HL-60/S4 (cell line): ENCODE data around the gene EIF2AK3.

Experiments used
- in situ Hi-C: fragments of 300-500 bp; cut with MboI; formaldehyde crosslinking; loops from 2 replicates; pipeline ENCODE4 v1.14.3; 2022; ENCODE audit warnings: low sequenced_read_pairs

The EIF2AK3 gene

DNA sequence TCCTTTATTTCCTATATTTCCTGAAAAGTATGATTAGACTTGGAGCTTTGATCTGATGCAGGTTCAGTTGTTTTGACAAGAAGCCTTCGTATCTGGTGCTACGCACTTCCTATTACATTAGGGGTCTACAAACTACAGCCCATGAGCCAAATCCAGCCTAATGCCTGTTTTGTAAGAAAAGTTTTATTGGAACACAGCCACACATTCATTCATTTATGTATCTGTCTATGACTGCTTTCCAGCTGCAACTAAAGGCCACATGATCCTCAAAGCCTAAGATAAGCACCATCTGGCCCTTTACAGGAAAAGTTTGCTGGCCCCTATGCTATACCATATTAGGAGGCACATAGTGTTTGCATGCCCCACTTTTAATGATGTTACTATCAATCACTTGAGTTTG, 26.0 kb downstream of the EIF2AK3 start:
- in situ Hi-C loops = no loop called here

DNA sequence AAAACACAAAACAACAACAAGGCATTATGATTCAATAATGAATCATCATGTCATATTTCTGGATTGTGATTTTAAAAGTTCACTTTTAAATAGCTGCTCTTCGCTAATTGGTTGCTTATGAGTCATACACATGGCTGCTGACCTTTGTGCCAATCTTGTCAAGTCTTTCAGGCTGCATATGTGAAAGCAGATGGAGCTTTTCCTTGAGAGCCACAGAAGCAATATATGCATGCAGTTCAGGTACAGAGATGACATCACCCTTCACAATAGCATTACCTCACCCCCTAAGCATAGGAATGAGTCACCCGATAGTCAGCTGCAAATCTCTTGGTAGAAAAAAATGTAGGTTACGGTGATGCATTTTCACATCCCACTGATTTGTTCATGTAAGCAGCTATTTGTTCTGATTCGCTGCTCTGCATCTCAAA, 27.2 kb downstream of the EIF2AK3 start:
- in situ Hi-C loops = no loop called here

DNA sequence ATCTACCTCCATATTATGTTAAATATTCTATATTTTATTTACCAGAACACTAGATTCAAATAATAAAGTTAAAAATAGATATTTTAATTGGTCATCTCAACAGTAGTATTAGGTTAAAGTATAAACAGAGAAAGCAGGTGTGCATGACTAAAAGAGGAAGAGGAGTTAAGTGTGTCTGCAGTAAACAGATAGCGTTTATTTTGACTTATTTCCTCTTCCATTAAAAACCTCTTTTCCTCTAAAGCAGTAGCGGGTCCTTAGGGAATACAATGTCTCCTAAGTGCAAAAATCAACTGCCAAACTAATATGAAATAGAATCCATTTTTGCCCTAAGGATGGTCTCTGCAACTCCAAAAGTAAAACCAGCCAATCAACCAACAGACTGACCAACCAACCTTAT, 27.7 kb downstream of the EIF2AK3 start:
- in situ Hi-C loops = loop anchor here (10.0 kb wide), 1 partner anchor 65 kb away; no protein-coding TSS in a partner anchor

DNA sequence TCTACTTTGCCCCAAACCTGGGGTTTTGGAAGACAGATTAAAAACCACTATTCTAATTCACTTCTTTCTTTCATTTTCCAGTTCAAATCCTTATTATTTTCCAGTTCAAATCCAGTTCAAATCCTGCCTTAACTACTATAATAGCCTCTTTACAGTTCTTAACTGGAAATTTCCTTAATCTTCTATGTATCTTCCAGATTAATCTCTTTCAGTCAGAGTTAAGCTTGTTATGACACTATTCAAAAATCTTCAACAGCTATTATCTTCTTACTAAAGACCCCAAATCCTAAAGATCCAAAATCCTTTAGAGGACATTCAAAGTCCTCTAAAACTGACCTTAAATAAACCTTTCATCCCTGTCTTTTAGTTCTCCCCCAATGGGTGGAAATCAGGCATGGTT, 30.1 kb downstream of the EIF2AK3 start:
- in situ Hi-C loops = loop anchor here (10.0 kb wide), 1 partner anchor 68 kb away; no protein-coding TSS in a partner anchor

DNA sequence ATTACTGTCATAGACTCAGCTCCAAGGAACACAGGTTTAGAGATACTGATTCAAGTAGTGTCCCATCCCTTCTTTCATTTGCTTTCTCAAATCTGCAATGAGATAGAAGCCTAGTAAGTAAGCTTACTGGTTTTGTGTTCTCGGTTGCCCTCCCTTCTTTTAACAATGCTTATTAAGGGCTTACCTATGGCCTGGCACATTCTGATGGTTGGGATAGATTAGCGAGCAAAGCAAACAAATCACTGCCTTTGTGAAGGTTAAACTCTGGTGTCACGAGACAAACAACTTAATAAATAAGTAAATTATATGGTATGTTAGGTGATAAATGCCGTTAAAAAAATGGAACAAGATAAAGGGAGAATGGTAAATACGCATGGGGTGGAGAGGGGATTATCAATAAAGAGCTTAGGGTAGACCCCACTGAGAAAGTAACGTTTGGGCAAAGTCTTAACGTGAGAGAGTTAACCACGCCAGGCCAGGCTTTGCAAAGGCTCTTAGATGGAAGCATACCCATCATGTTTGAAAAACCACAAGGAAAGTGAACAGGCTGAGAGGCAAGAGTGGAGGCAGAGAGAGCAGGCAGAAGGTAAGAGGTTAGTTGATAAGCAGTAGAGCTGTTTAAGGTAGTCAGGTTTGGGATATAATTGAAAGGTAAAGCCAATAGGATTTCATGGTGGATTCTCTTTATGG, 31.0 kb downstream of the EIF2AK3 start:
- in situ Hi-C loops = loop anchor here (10.0 kb wide), 1 partner anchor 69 kb away; no protein-coding TSS in a partner anchor

DNA sequence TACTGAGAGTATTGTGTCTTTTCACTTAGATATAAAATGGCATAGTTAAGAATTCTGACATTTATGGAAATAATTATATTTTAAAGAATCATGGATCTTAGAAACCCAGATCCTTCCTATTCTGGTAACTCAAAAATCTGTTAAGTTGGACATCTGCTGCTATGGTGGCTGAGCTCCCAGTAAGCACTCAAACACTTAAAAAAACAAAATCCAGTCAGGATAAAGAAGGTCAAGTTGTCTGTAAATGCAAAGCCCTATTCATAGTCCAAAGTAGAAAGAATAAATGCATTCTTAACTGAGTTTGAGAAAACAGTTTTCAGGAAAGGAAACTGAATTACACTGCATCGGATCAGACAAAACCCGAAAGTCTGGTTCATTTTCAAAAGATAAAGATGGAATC, 35.6 kb downstream of the EIF2AK3 start:
- in situ Hi-C loops = loop anchor here (10.0 kb wide), 1 partner anchor 73 kb away; no protein-coding TSS in a partner anchor

DNA sequence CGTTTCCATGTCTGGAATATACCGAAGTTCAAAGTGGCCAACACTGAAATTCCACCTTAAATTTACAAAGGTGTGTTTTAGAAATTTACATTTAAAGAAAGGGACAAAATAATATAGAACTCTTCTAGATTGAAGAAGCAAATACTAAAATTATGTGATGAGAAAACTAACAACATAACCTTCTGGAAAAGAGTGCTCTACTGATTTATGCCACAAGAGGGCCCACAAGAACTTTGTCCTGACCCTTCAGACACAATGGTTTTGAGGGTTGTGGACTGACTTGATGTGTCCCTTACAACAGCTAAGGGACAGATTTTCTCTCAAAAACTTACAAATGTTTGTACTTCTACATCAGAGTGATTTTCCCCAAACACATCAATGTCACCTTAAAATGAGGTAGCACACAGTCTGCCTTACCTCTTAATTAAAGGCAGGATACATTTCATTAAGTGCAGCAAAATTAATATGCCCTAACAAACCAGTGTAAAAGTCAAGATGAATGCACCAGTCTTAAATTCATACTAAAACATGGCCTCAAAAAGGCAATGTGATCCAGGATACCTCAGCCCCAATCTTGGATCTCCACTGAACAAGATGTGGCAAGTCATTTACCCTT, 36.2 kb downstream of the EIF2AK3 start:
- in situ Hi-C loops = loop anchor here (10.0 kb wide), 1 partner anchor 74 kb away; no protein-coding TSS in a partner anchor

DNA sequence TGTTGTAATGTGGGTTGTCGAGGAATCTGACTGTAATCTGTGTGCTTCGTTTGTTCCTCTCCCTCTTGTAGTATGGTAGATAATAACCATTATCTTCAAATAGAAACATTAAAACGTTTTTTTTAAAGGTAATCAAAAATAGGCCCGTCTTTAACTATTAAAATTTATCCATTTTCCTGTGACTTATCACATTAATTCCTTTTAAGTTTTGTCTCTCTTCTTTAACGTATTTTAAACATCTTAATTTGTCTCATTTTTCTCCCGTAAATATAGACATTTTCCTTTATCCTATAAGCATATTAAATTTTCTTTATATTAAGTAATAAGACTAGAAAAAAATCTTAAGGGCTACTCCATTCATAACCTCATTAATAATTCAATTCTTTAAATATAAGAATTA, 41.3 kb downstream of the EIF2AK3 start:
- in situ Hi-C loops = no loop called here

DNA sequence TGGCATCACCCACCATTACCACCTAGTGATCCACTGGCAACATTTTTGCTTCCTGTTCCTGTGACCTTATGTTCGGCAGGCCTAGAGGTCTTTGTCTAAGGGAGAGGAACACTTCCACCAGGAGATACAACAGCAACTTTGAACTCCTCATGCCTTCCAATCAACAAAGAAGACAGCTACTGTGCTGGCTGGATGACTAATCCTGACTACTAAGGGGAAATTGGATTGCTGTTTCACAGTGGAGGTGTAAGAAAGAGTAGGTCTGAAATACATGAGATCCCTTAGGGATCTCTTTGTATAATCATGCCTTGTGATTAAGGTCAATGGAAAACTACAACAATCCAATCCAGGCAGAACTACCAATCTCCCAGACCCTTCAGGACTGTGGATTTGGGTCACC, 45.2 kb downstream of the EIF2AK3 start:
- in situ Hi-C loops = no loop called here

DNA sequence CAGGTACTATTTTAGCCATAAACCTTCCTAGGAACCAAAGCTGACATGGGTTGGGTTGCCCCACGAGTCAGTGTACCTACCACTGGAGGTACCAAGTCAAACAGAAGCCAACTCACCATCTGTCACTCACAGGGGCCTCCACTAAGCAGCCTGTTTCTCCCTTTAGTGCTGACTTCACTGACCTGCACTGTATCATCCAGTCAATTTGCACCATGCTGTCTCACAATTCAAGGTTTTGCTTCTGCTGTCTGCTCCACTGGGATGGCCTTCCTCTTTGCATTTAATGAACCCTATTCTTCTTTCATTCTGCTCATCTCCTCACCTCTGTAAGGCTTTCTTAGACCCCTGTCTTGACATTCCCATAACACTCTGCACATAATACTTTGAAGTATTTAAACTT, 47.2 kb downstream of the EIF2AK3 start:
- in situ Hi-C loops = no loop called here

DNA sequence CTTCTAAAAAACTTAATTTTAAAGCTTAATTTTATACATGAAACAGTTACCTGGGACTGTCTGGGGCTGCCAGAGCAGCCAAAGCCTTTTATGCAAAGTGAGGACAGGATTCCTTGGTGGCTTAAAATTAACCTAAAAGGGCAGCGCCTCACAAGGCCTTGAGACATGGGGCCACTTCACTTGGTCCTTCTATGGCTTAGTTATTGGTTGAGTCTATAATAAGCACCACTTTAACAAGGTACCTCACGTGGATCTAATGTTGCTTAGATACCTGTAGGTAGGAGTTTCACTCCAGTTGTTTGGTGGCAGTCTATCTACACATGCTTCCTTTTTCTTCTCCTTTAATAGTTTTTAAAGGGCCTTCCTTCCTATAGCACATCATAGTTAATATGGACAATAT, 51.6 kb downstream of the EIF2AK3 start:
- in situ Hi-C loops = no loop called here

DNA sequence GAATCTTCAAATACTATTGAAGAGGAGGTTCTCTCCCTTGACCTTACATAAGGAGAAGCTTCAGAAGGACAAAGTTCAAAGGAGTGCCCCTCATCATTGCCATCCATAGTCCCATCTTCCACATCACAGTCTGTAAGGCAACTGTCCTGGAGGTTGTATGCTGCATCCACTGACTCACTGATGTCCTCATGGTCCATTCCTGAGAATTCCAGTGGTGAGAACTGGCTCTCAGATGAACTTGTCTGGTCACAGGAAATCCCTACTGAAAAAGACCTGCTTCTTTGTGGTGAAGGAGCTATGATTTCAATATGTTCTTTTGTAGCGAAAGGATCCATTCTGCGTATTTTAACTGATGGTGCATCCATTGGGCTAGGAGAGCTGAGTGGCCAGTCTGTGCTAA, 52.2 kb downstream of the EIF2AK3 start:
- in situ Hi-C loops = no loop called here

DNA sequence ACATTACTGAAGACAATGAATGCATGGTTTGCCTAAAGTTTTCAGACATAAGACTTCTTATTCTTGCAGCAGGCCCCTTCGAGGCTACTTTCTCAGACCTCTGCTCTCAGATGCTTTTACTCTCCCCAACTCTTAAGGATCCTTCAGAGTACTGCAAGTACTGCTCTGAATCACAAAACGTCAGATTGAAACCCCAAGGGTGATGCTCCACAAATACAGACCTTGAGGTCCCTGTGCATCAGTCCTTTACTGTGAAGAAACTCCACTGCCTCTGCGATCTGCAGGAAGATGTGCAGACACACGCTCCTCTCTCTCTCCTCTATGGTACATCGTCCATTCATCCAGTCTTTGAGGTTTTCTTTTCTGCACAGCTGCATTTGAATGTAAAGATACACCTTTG, 52.8 kb downstream of the EIF2AK3 start:
- in situ Hi-C loops = no loop called here

DNA sequence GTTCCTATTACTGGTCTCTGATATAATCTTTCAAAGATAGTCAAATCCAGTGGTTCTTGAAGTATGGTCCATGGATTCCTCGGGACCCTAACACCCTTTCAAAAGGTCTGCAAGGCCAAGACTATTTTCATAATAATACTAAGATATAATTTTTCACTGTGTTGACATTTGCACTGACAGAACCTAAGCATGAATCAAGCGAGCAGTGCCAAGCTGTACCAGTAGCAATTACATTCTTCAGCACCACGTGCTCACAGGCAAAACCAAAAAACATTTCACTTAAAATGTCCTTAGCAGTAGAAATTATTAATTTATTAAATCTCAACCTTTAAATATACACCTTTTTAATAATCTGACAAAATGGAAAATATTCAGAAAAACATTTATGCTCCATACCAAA, 59.1 kb downstream of the EIF2AK3 start:
- in situ Hi-C loops = no loop called here

DNA sequence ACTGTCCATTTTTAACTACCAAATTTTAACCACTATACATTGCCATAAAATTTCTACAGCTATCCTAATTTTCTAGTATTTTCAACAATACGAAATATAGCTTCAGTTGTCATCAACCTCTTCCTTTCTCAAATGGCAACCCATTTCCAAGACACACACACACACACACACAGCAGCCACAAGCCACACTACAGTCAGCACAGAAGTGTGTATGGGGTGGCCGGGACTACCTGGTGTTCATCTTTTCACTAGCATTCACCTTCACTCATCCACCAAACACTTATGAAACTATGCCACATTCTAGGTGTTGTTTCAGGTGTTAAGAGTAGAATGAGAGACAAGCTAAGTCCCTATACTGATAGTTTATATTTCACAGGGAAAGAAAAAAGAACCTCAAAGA, 62.9 kb downstream of the EIF2AK3 start:
- in situ Hi-C loops = no loop called here

DNA sequence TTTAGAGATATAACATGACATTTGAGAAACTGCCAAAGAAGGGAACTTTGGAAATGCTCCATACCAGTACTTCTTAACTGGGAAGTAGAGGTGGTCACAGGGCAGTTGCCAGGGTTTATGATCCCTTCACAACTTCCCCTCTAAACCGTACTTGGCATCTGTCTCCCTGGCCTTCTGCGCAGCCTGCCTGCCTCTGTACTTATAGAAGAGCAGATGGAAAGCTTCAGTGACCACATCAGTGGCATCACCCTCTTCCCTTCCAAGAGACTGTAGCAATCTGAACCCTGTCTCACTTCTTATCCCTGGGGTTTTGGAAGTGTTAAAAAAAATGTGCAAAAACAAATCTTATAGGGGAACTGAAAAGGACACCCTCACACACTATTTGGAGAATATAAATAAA, 64.1 kb downstream of the EIF2AK3 start:
- in situ Hi-C loops = no loop called here

DNA sequence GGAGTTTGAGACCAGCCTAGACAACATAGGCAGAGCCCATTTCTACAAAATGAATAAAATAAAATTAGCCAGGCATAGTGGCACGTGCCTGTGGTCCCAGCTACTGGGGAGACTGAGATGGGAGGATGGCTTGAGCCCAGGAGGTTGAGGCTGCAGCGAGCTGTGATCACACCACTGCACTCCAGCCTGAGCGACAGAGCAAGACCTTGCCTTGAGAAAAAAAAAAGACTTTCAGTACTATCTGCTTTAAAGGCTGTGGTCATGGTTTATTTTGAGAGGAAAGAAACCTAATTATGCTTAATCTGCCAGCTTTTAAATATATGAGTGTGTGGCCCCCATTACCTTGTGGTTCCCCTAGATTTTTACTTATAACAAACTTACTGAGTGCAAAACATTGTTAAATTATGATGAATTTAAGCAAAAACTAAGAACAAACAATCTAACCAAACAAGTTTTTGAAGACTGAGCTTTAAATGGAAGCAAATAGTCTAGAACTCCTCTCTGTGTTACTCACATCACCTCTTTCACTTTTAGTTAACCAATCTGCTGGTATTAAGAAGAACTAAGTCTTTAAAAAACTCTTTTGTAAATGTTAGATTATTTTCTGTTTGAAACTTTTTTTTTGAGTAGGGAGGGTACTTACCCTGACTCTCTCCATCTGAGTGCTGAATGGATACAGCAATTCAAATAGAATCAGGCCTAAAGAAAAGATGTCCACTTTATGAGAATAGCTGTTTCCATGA, 65.4 kb downstream of the EIF2AK3 start:
- in situ Hi-C loops = no loop called here

DNA sequence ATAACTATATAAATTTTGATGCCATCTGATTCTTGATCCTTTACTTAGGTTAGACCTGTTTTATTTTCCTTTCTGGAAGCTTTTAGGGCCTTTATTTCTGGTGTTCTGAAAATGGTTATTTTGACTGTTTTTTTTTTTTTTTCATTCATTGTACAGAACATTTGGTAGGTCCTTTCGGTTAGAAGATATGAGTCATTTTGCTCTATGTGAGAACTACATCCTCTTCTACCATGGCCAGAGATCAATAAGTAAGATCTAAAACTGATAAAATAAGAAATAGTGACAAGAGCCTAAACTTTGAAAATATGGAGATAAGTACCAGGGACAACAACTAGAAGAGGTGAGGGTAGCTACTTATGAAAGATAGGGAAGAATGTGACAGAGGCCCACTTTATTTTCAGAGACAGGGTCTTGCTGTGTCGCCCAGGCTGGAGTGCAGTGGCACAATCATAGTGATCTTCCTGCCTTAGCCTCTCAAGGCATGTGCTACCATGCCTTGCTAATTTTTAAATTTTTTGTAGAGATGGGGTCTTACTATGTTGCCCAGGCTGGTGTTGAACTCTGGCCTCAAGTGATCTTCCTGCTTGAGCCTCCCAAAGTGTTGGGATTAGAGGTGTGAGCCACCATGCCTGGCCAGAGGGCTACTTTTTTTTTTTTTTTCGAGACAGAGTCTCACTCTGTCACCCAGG, 66.5 kb downstream of the EIF2AK3 start:
- in situ Hi-C loops = no loop called here

DNA sequence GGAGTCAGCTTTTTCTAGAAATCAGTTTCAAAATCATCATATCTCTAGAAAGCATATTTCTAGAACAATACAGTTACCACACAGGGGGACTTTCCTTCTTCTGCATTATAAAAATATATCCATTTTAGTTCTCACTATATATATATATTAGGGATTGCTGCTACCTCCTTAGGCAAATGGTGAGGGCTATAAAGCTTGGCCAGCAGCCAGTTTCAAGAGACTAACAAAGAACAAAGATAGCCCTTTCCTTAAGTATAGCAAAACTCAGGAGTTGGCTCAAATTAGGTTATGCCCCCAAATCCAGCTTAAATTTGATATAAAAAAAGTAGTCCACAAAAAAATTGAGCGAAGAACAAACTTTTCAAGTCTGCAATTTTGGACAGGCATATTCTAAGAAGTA, 70.0 kb downstream of the EIF2AK3 start:
- in situ Hi-C loops = no loop called here

DNA sequence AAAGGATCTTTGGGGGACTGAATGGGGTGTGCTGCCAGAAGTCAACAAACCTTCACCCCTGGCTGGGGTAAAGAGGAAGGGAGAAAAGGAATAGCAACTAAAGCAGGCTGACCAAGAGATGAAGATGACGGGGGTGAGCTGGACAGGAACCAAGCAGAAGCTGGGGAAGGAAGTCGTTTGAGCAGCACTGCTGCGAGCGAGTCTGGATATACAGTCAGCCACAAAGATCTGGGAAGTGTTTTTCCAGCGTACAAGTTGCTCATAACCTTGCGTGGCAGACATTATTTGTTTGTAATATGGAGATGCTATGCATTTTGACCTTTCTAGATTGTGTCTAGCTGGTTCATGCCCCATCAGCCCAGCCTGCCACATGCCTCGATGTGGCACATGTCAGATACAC, 71.2 kb downstream of the EIF2AK3 start:
- in situ Hi-C loops = no loop called here

DNA sequence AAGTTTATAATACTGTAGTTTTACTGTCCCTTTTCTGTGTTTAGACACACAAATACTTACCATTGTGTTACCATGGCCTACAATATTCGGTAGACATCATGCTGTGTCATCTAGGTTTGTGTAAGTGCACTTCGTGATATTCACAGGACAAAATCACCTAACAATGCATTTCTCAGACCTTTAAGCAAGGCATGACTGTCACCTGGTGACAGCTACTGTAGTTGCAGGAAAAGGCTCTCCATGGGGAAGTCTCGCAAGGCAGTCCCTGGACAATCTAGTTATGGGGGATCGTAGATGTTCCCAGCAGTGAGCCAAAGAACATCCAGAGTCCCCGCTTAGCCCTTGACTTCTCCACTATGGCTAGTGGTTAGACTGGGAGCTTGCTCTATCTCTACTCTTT, 73.1 kb downstream of the EIF2AK3 start:
- in situ Hi-C loops = no loop called here
